Natural killer cell (primary cell): ENCODE data around the gene PCCA. TPM values are rescaled to one million over a fixed set of nuclear protein-coding genes. Genes with fewer than 3 reads are reported as not detected.

Experiments
- ATAC-seq, 3 donors: fragments of 150-1000 bp in 2 of 3; fragments of 200-7000 bp in 1 of 3; cut with Tn5 transposase; 1 replicate in 1 of 3; 2 replicates in 2 of 3; pipeline ENCODE4 v1.10.0; 2021; ENCODE audit warnings: mild to moderate bottlenecking in 2 of 3, moderate library complexity in 2 of 3
- DNase-seq, 2 donors: peaks; one replicate each; pipeline versions ENCODE4 v3.0.0 to v3.0.0-alpha.2; 2013 to 2021; ENCODE audit warnings: mixed read lengths in 1 of 2
- H3K27ac ChIP-seq: one replicate; pipeline ENCODE4 v1.5.1; 2013; ENCODE audit warnings: mild to moderate bottlenecking, low read length
- H3K27me3 ChIP-seq: one replicate; pipeline ENCODE4 v1.6.1; 2013; ENCODE audit warnings: low read length; ENCODE audit not compliant: control insufficient read depth, insufficient read depth
- H3K36me3 ChIP-seq: one replicate; pipeline ENCODE4 v1.6.1; 2013; ENCODE audit warnings: low read length; ENCODE audit not compliant: control insufficient read depth, insufficient read depth
- H3K4me1 ChIP-seq: one replicate; pipeline ENCODE4 v1.6.1; 2013; ENCODE audit warnings: low read length; ENCODE audit not compliant: control insufficient read depth, insufficient read depth
- H3K4me3 ChIP-seq: one replicate; pipeline ENCODE4 v1.5.1; 2013; ENCODE audit warnings: low read length
- H3K9me3 ChIP-seq: one replicate; pipeline ENCODE4 v1.6.1; 2013; ENCODE audit warnings: low read length; ENCODE audit not compliant: control insufficient read depth, insufficient read depth
- H3K27ac Mint-ChIP-seq, 2 donors: one replicate each; pipeline ENCODE4 v1.8.0; 2022; ENCODE audit warnings: mild to moderate bottlenecking in 2 of 2, mixed read lengths in 2 of 2, moderate library complexity in 1 of 2
- H3K27me3 Mint-ChIP-seq, 2 donors: one replicate each; pipeline ENCODE4 v1.8.0; 2022; ENCODE audit warnings: low read depth in 2 of 2, mixed read lengths in 2 of 2
- H3K36me3 Mint-ChIP-seq: one replicate; pipeline ENCODE4 v1.8.0; 2022; ENCODE audit warnings: mixed read lengths
- H3K4me1 Mint-ChIP-seq, 2 donors: one replicate each; pipeline ENCODE4 v1.8.0; 2022; ENCODE audit warnings: mixed read lengths in 2 of 2
- H3K4me3 Mint-ChIP-seq: one replicate; pipeline ENCODE4 v1.8.0; 2022; ENCODE audit warnings: mild to moderate bottlenecking, moderate library complexity, mixed read lengths
- H3K9me3 Mint-ChIP-seq, 2 donors: one replicate each; pipeline ENCODE4 v1.8.0; 2022; ENCODE audit warnings: mixed read lengths in 2 of 2
- CTCF ChIP-seq: fragments of 200-600 bp; IDR thresholded peaks from one replicate; pipeline ENCODE4 v1.8.0; 2022; ENCODE audit warnings: antibody characterized with exemption
- WGBS: methylation state at CpG from one replicate; pipeline ENCODE4 v1.1.7; 2013; ENCODE audit warnings: missing lambda C conversion rate; ENCODE audit not compliant: insufficient coverage; 5-methylcytosine and 5-hydroxymethylcytosine counted together
- intact Hi-C: fragments of 100-400 bp; cut with micrococcal nuclease; formaldehyde crosslinking; loops from one replicate; pipeline ENCODE4 v1.14.2; 2022
- total RNA-seq, 4 donors: library from RNA; stranded (reverse); fragments of 120-200 nt in 1 of 4; gene quantifications; one replicate each; pipeline versions ENCODE4 v1.2.3 to v1.2.4, GENCODE V29; 2013 to 2022

The PCCA gene
- total RNA-seq, 3 donors from 2014 or later (not counting 1 experiment from before 2014, with no cell fraction given): 25.5 to 28.5 (median 28.2) TPM

DNA sequence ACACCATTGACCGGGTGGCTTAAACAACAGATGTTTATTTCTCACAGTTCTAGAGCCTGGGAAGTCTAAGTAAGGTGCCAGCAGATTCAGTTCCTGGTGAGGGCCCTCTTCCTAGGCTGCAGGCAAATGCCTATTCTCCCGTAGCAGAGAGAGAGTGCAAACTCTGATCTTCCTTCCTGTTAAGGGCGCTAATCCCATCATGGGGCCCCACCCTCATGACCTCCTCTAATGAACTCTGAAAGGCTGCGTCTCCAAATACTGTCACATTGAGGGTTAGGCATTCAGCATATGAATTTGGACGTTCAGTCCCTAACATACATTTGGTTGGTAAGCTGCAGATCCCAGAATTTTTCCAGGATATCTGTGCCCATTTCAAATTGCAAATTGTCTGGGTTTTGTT lies 370.9 kb downstream of the PCCA start:
- TF ChIP-seq CTCF: no peak
- intact Hi-C loops: no loop called here
- no peak for ATAC-seq

DNA sequence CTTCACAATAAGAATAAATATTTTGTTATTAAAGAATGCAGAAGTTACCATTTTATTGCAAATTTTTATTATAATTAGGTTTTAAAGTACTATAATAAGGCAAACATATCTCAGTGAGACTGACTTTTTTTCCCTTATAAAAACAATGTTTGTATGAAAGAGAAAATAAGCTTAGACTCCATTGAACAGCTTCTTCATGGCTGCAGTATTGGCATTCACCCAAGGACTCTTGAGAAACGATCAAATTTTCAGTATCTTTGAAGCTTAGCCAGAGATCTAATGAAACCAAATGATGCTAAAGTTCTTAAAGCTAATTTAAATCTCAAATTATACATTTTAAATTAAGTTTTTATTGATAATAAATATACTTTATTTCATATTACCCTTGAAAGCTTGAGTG lies 371.4 kb downstream of the PCCA start:
- no peaks in the 10 kb centered on the region for H3K27me3 ChIP-seq
- no peaks in the 10 kb centered on the region for H3K36me3 ChIP-seq
- H3K27me3 Mint-ChIP-seq: no peaks in the 10 kb centered on the region
- intact Hi-C loops: no loop called here
- TF ChIP-seq CTCF: no peak
- DNase-seq: no peak
- H3K9me3 Mint-ChIP-seq: no peaks in the 10 kb centered on the region
- no peaks in the 10 kb centered on the region for H3K4me1 ChIP-seq
- H3K4me3 Mint-ChIP-seq: no peak overlapping the region
- peaks cover 6% of the 10 kb centered on the region for H3K9me3 ChIP-seq
- H3K36me3 Mint-ChIP-seq: no peaks in the 10 kb centered on the region
- ATAC-seq: no peak
- no peak overlapping the region for H3K4me3 ChIP-seq
- H3K27ac Mint-ChIP-seq: no peak overlapping the region
- H3K27ac ChIP-seq: no peak overlapping the region
- peaks cover 26 to 29% of the 10 kb centered on the region in 2 donors for H3K4me1 Mint-ChIP-seq
- 78% methylated on average over 1 of the region's 1 CpG for WGBS

More for the DNA sequence above, 370.9 kb downstream of the PCCA start:
- H3K4me1 ChIP-seq: no peaks in the 10 kb centered on the region
- no peak overlapping the region for H3K4me3 Mint-ChIP-seq
- WGBS: over 99% methylated on average over 5 of the region's 5 CpGs
- no peaks in the 10 kb centered on the region for H3K36me3 ChIP-seq
- no peaks in the 10 kb centered on the region for H3K9me3 Mint-ChIP-seq
- no peak overlapping the region for H3K27ac ChIP-seq
- H3K27ac Mint-ChIP-seq: no peak overlapping the region
- peaks cover 31 to 33% of the 10 kb centered on the region in 2 donors for H3K4me1 Mint-ChIP-seq
- peaks cover 6% of the 10 kb centered on the region for H3K9me3 ChIP-seq
- no peaks in the 10 kb centered on the region for H3K27me3 Mint-ChIP-seq
- H3K27me3 ChIP-seq: no peaks in the 10 kb centered on the region
- no peaks in the 10 kb centered on the region for H3K36me3 Mint-ChIP-seq
- no peak overlapping the region for H3K4me3 ChIP-seq
- DNase-seq: no peak

GRCh38 chr13:100460791-100461190 lies 371.9 kb downstream of the PCCA start:
- intact Hi-C loops: no loop called here
- Histone ChIP-seq H3K27me3 (no peaks in the 10 kb centered on the region), H3K36me3 (no peaks in the 10 kb centered on the region), H3K4me3 (no peak overlapping the region), H3K4me1 (no peaks in the 10 kb centered on the region), H3K9me3 (peaks cover 6% of the 10 kb centered on the region), H3K27ac (no peak overlapping the region)
- Mint-ChIP-seq H3K4me3 (no peak overlapping the region), H3K4me1 (peaks cover 24 to 29% of the 10 kb centered on the region in 2 donors), H3K9me3 (no peaks in the 10 kb centered on the region), H3K27me3 (no peaks in the 10 kb centered on the region), H3K27ac (no peak overlapping the region), H3K36me3 (no peaks in the 10 kb centered on the region)
- DNase-seq (no peak), ATAC-seq (no peak)
- WGBS: 90% methylated on average over 1 of the region's 2 CpGs
- no peak for TF ChIP-seq CTCF

DNA sequence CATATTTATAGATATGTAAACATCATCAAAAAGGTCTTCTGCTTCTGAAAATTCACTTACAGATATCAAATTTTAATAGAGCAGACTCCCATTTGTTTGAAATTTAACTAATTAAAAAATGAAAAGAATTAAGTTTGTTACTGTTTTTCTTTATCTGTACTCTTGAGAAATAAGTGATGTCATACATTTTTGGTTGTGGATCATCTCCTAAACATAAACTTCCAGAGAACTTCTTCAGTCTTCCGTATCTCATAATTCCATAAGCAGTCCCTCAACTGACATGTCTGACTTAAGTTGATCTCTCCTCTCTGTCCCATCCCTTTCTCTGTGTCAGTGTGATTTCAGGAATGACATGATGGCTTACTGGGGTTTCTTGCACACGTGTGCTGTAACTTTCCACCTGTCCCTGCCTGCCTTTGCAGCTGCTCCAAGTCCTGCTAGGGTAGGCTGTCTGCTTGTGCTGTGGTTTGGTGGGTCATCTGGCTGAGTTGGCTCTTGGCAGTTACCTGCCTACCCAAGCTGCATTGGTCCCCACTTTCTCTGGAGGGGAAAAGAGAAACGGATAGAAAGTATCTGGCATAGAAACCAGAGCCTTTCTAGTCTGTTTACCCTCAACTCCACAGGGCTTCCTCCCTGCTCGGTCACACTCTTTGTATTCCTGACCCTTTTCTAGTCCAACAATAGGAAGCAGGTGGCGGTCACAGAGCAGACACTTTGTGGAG lies 372.6 kb downstream of the PCCA start:
- ATAC-seq (no peak), DNase-seq (no peak)
- Mint-ChIP-seq H3K4me3 (no peak overlapping the region), H3K27me3 (no peaks in the 10 kb centered on the region), H3K4me1 (peaks cover 18 to 29% of the 10 kb centered on the region in 2 donors), H3K27ac (no peak overlapping the region), H3K9me3 (no peaks in the 10 kb centered on the region), H3K36me3 (no peaks in the 10 kb centered on the region)
- H3K27ac ChIP-seq: no peak overlapping the region
- intact Hi-C loops: no loop called here
- whole genome bisulfite sequencing: 96% methylated on average over 3 of the region's 5 CpGs
- TF ChIP-seq CTCF: no peak
- no peak overlapping the region for H3K4me3 ChIP-seq
- no peaks in the 10 kb centered on the region for H3K4me1 ChIP-seq
- no peaks in the 10 kb centered on the region for H3K36me3 ChIP-seq
- peaks cover 6% of the 10 kb centered on the region for H3K9me3 ChIP-seq
- H3K27me3 ChIP-seq: no peaks in the 10 kb centered on the region
